ENCODE results near the gene TRMT13.
A peak's percentile ranks its signal among the peaks of the same experiment; 100 is the strongest.

TRMT13 gene

GRCh38 chr1:100132566-100133477 lies at the start of gene TRMT13, which contains the start of gene SASS6:
TRMT13 (plus strand) TSS chr1:100133163; CDS start chr1:100133169, 6 bp downstream.
SASS6 (minus strand) TSS chr1:100132930; CDS start chr1:100132814, 116 bp downstream.
- peak; percentile 80 to 83 for DNase-seq (ENCODE audit: low read depth in 2 of 2)

- DNase-seq (ENCODE audit: low read depth in 2 of 2), result no peak
Measured at GRCh38 chr1:100087396-100087795, 45.6 kb upstream of the TRMT13 start.

- DNase-seq (ENCODE audit: low read depth in 2 of 2), result no peak
Measured at GRCh38 chr1:100089082-100089481, 43.9 kb upstream of the TRMT13 start.

- no peak for DNase-seq (ENCODE audit: low read depth in 2 of 2)
Measured at GRCh38 chr1:100090471-100090870, 42.5 kb upstream of the TRMT13 start.

- no peak for DNase-seq (ENCODE audit: low read depth in 2 of 2)
Measured at GRCh38 chr1:100100202-100100601, 32.8 kb upstream of the TRMT13 start.

GRCh38 chr1:100101564-100101963 lies 31.4 kb upstream of the TRMT13 start:
- DNase-seq (ENCODE audit: low read depth in 2 of 2), result no peak

- no peak for DNase-seq (ENCODE audit: low read depth in 2 of 2)
Measured at GRCh38 chr1:100107696-100108095, 25.3 kb upstream of the TRMT13 start.

- DNase-seq (ENCODE audit: low read depth in 2 of 2), result no peak
Measured at GRCh38 chr1:100109554-100110066, 23.4 kb upstream of the TRMT13 start.

- no peak for DNase-seq (ENCODE audit: low read depth in 2 of 2)
Measured at GRCh38 chr1:100115524-100115923, 17.4 kb upstream of the TRMT13 start.

- DNase-seq (ENCODE audit: low read depth in 2 of 2), result no peak
Measured at GRCh38 chr1:100122177-100122576, 10.8 kb upstream of the TRMT13 start.

GRCh38 chr1:100127226-100127625 lies 5.7 kb upstream of the TRMT13 start:
- no peak for DNase-seq (ENCODE audit: low read depth in 2 of 2)

- DNase-seq (ENCODE audit: low read depth in 2 of 2), result no peak
Measured at GRCh38 chr1:100130552-100131077, 2.3 kb upstream of the TRMT13 start.

- DNase-seq (ENCODE audit: low read depth in 2 of 2), result no peak
Measured at GRCh38 chr1:100131623-100132022, 1.3 kb upstream of the TRMT13 start.

- DNase-seq (ENCODE audit: low read depth in 2 of 2), result no peak
Measured at GRCh38 chr1:100134872-100135271, 1.9 kb downstream of the TRMT13 start.

- DNase-seq (ENCODE audit: low read depth in 2 of 2), result no peak
Measured at GRCh38 chr1:100137602-100138001, 4.6 kb downstream of the TRMT13 start.

GRCh38 chr1:100141192-100141591 lies 8.2 kb downstream of the TRMT13 start:
- no peak for DNase-seq (ENCODE audit: low read depth in 2 of 2)

- no peak for DNase-seq (ENCODE audit: low read depth in 2 of 2)
Measured at GRCh38 chr1:100142343-100142742, 9.4 kb downstream of the TRMT13 start.

- no peak for DNase-seq (ENCODE audit: low read depth in 2 of 2)
Measured at GRCh38 chr1:100145116-100145515, 12.2 kb downstream of the TRMT13 start.

- no peak for DNase-seq (ENCODE audit: low read depth in 2 of 2)
Measured at GRCh38 chr1:100146958-100147357, 14.0 kb downstream of the TRMT13 start.

- DNase-seq (ENCODE audit: low read depth in 2 of 2), result no peak
Measured at GRCh38 chr1:100147875-100148274, 14.9 kb downstream of the TRMT13 start.

- DNase-seq (ENCODE audit: low read depth in 2 of 2), result no peak
Measured at GRCh38 chr1:100151679-100152078, 18.7 kb downstream of the TRMT13 start.

- DNase-seq (ENCODE audit: low read depth in 2 of 2), result no peak
Measured at GRCh38 chr1:100152271-100152670, 19.3 kb downstream of the TRMT13 start.

- no peak for DNase-seq (ENCODE audit: low read depth in 2 of 2)
Measured at GRCh38 chr1:100162881-100163280, 29.9 kb downstream of the TRMT13 start.

Data from stimulated activated CD4-positive, alpha-beta T cell treated with anti-CD3 and anti-CD28 coated beads, Interleukin-1b, Interleukin-23, amount 100 ng/mL, for 1 hour (primary cell).